ENCODE data around the gene JADE1. TPM values are rescaled to one million over a fixed set of nuclear protein-coding genes. Genes with fewer than 3 reads are reported as not detected.

JADE1 gene
- total and polyA plus RNA-seq, 2 donors (not counting 1 experiment from before 2014, with no cell fraction given) = 36.2 to 49.9 TPM

DNA sequence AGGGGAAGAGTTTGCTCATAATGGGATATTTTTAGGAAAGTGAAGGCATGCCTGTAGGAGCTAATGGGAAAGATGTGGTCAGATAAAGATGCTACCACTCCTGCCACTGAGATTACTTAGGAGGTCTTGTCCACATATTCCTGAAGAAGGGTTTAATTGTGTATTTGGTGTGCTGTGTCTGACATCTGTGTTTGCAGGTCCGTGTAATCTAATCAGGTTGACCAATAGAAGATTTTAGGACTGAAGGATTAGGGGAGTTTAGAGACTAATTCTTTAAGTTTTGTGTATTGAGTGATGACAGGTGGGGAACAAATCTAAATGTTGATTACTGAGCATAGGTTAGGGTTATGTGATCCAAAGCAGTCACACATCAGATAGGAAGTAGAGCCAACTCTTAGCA is 57.2 kb downstream of the JADE1 start:
- H3K79me2 ChIP-seq (ENCODE audit: control insufficient read depth, insufficient read depth, low read length) = peaks cover 11% of the 10 kb centered on the region
- H3K9me3 ChIP-seq (ENCODE audit: control insufficient read depth, insufficient read depth, low read depth, low read length) = no peaks in the 10 kb centered on the region
- H3K27me3 ChIP-seq (ENCODE audit: control insufficient read depth, insufficient read depth, low read length) = no peaks in the 10 kb centered on the region
- no peaks in the 10 kb centered on the region for H4K20me1 ChIP-seq (ENCODE audit: control insufficient read depth, extremely low read depth, insufficient read depth, low read length)
- no peak overlapping the region for H3K4me3 ChIP-seq (replicated peaks in 1 of 4; ENCODE audit: control extremely low read depth in 1 of 4, insufficient read depth in 1 of 4, low read depth in 3 of 4, low read length in 4 of 4)
- H2AFZ ChIP-seq (ENCODE audit: low read length) = no peak overlapping the region
- peaks cover 29% of the 10 kb centered on the region for H3K36me3 ChIP-seq (ENCODE audit: control insufficient read depth, insufficient read depth, low read length)
- H3K4me2 ChIP-seq (ENCODE audit: extremely low read depth, insufficient read depth, low read length) = no peak overlapping the region
- no peak for DNase-seq (ENCODE audit: low read depth in 2 of 2)
- no peak for TF ChIP-seq EZH2 (IDR thresholded peaks at IDR 0.05; ENCODE audit: low read length, missing control alignments)
- TF ChIP-seq, protein P1, sequence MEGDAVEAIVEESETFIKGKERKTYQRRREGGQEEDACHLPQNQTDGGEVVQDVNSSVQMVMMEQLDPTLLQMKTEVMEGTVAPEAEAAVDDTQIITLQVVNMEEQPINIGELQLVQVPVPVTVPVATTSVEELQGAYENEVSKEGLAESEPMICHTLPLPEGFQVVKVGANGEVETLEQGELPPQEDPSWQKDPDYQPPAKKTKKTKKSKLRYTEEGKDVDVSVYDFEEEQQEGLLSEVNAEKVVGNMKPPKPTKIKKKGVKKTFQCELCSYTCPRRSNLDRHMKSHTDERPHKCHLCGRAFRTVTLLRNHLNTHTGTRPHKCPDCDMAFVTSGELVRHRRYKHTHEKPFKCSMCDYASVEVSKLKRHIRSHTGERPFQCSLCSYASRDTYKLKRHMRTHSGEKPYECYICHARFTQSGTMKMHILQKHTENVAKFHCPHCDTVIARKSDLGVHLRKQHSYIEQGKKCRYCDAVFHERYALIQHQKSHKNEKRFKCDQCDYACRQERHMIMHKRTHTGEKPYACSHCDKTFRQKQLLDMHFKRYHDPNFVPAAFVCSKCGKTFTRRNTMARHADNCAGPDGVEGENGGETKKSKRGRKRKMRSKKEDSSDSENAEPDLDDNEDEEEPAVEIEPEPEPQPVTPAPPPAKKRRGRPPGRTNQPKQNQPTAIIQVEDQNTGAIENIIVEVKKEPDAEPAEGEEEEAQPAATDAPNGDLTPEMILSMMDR (conservative IDR thresholded peaks at IDR 0.05 in 1 of 2, IDR thresholded peaks at IDR 0.05 in 1 of 2; ENCODE audit: low read depth in 1 of 2, low read length in 2 of 2) = no peak
- H3K4me1 ChIP-seq (ENCODE audit: control insufficient read depth, extremely low read depth, insufficient read depth, low read length) = peaks cover 9% of the 10 kb centered on the region
- H3K9ac ChIP-seq (ENCODE audit: insufficient read depth, low read length) = no peak overlapping the region
- H3K27ac ChIP-seq (ENCODE audit: insufficient read depth, low read length) = no peak overlapping the region

DNA sequence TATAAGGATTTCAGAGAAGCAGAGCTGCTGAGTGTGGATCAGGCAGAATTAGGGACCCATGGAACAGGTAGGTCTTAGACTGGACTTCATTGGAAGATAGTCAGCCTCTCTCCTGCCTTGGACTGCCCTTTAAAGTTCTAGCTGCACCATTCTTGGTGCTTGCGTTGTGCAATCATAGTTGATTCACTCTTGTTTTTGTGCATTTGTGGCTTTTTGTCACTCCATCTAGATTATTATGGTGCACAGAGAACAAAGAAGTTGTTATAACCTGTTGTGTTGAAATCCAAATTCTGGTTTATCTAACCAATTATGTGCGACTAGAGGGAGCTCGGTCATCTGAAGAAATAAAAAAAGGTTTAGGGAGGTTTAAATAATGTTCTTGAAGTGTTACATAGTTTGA is 59.3 kb downstream of the JADE1 start:
- H3K27me3 ChIP-seq (ENCODE audit: control insufficient read depth, insufficient read depth, low read length) = no peaks in the 10 kb centered on the region
- H3K4me3 ChIP-seq (replicated peaks in 1 of 4; ENCODE audit: control extremely low read depth in 1 of 4, insufficient read depth in 1 of 4, low read depth in 3 of 4, low read length in 4 of 4) = no peak overlapping the region
- no peak overlapping the region for H3K4me2 ChIP-seq (ENCODE audit: extremely low read depth, insufficient read depth, low read length)
- TF ChIP-seq, protein P1 (conservative IDR thresholded peaks at IDR 0.05 in 1 of 2, IDR thresholded peaks at IDR 0.05 in 1 of 2; ENCODE audit: low read depth in 1 of 2, low read length in 2 of 2) = no peak
- no peak for TF ChIP-seq EZH2 (IDR thresholded peaks at IDR 0.05; ENCODE audit: low read length, missing control alignments)
- no peaks in the 10 kb centered on the region for H3K9me3 ChIP-seq (ENCODE audit: control insufficient read depth, insufficient read depth, low read depth, low read length)
- no peaks in the 10 kb centered on the region for H4K20me1 ChIP-seq (ENCODE audit: control insufficient read depth, extremely low read depth, insufficient read depth, low read length)
- H3K9ac ChIP-seq (ENCODE audit: insufficient read depth, low read length) = no peak overlapping the region
- no peak overlapping the region for H3K27ac ChIP-seq (ENCODE audit: insufficient read depth, low read length)
- H3K36me3 ChIP-seq (ENCODE audit: control insufficient read depth, insufficient read depth, low read length) = peaks cover 15% of the 10 kb centered on the region
- H3K4me1 ChIP-seq (ENCODE audit: control insufficient read depth, extremely low read depth, insufficient read depth, low read length) = peaks cover 6% of the 10 kb centered on the region
- no peak overlapping the region for H2AFZ ChIP-seq (ENCODE audit: low read length)
- peaks cover 5% of the 10 kb centered on the region for H3K79me2 ChIP-seq (ENCODE audit: control insufficient read depth, insufficient read depth, low read length)
- peak in 1 of 2 donors; percentile 35 for DNase-seq (ENCODE audit: low read depth in 2 of 2)

DNA sequence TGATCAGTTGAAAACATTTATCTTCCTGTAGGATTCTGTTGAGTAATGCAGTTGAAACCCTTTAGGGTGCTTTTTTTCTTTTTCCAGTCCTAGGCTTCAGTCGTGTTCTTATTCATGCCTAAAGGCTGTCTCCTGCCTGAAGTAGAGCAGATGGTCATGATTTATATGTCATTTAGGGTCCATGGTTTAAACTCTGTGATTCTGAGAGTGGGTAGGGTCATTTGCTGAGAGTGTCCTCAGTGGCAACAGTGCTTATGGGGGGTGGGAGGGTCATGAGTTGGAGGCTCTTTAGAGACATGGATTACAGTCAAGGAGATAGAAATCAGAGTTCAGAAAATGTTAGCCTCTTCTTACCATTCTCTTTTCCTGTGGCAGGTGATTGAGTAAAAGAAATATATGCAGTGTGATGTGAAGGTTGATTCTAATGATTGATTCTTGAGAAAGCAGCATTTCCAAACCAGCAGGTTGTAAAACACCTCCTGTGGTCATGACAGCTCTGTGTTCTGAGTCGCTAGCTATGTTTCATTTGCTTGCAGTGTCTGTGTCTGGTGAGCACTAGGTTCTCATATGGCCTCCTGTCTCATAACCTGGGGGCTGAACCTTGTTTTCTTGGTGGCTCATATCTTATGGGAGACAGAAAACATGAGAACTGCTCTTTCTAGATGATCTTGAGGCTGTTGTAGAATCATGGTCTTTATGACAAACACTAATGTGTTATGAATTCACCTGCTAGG is 60.4 kb downstream of the JADE1 start:
- no peak overlapping the region for H2AFZ ChIP-seq (ENCODE audit: low read length)
- H3K79me2 ChIP-seq (ENCODE audit: control insufficient read depth, insufficient read depth, low read length) = peaks cover 5% of the 10 kb centered on the region
- peaks cover 6% of the 10 kb centered on the region for H3K4me1 ChIP-seq (ENCODE audit: control insufficient read depth, extremely low read depth, insufficient read depth, low read length)
- no peaks in the 10 kb centered on the region for H3K9me3 ChIP-seq (ENCODE audit: control insufficient read depth, insufficient read depth, low read depth, low read length)
- H3K27ac ChIP-seq (ENCODE audit: insufficient read depth, low read length) = no peak overlapping the region
- H3K4me3 ChIP-seq (replicated peaks in 1 of 4; ENCODE audit: control extremely low read depth in 1 of 4, insufficient read depth in 1 of 4, low read depth in 3 of 4, low read length in 4 of 4) = no peak overlapping the region
- H3K9ac ChIP-seq (ENCODE audit: insufficient read depth, low read length) = no peak overlapping the region
- TF ChIP-seq, protein P1 (conservative IDR thresholded peaks at IDR 0.05 in 1 of 2, IDR thresholded peaks at IDR 0.05 in 1 of 2; ENCODE audit: low read depth in 1 of 2, low read length in 2 of 2) = no peak
- TF ChIP-seq EZH2 (IDR thresholded peaks at IDR 0.05; ENCODE audit: low read length, missing control alignments) = no peak
- H3K4me2 ChIP-seq (ENCODE audit: extremely low read depth, insufficient read depth, low read length) = no peak overlapping the region
- H3K27me3 ChIP-seq (ENCODE audit: control insufficient read depth, insufficient read depth, low read length) = no peaks in the 10 kb centered on the region
- H4K20me1 ChIP-seq (ENCODE audit: control insufficient read depth, extremely low read depth, insufficient read depth, low read length) = no peaks in the 10 kb centered on the region
- peaks cover 14% of the 10 kb centered on the region for H3K36me3 ChIP-seq (ENCODE audit: control insufficient read depth, insufficient read depth, low read length)
- no peak for DNase-seq (ENCODE audit: low read depth in 2 of 2)
